ENCODE data around the gene UPP2.

DNA sequence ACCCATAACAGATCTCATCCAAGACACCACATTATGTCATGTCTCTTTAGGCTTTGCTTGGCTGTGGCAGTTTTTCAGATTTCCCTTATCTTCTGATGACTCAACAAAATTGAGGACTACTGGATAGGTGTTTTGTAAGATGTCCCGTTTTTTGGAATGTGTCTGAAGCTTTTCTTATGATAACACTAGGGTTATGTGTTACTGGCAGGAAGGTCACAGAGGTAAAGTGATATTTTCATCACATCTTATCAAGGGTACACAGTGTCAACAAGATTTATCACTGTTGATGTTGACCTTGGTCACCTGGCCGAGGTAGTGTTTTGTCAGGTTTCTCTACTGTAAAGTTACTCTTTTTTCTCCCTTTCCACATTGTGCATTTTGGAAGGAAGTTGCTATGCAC lies 44.8 kb upstream of the UPP2 start:
- TF ChIP-seq CTCF (IDR thresholded peaks at IDR 0.05) (no peak), REST (IDR thresholded peaks at IDR 0.05; ENCODE audit: insufficient read depth in 1 of 2, low read depth in 2 of 2, low read length in 1 of 2) (no peak), POLR2AphosphoS5 (IDR thresholded peaks at IDR 0.05; ENCODE audit: low read depth, low read length) (no peak)
